Measurements from ENCODE around the gene MINDY4. TPM values are rescaled to one million over a fixed set of nuclear protein-coding genes. Genes with fewer than 3 reads are reported as not detected.

MINDY4 gene
- total RNA-seq, 2 donors from 2014 or later: 7.5 to 8.6 TPM

DNA sequence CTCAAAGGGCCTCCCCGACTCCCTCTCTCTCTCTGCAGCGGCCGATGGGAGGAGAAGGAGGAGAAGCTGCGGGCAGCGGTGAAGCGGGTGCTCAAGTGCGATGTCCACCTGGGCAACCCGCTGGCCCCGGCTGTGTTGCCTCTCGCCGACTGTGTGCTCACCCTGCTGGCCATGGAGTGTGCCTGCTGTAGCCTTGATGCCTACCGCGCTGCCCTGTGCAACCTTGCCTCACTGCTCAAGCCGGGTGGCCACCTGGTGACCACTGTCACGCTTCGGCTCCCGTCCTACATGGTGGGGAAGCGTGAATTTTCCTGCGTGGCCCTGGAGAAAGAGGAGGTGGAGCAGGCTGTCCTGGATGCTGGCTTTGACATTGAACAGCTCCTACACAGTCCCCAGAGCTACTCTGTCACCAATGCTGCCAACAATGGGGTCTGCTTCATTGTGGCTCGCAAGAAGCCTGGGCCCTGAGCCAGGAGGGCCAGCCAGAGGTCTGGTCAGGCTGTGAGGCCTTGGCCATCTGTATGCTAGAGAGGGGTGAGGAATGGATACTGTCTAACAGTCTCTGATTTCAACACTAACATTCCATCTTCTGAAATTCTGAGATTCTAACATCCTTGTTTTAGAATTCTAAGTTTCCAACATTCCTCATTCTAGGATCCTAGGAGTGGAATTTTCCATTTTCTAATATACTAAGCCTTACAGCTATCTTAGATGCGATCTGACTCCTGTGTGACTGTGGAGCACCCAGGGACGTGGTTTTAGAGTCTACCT, 15.6 kb upstream of the MINDY4 start:
- peak; percentile 28 for ATAC-seq

GRCh38 chr7:30757342-30757692, 13.9 kb upstream of the MINDY4 start:
- no peaks in the 10 kb centered on the region for H3K27me3 ChIP-seq

More for the DNA sequence above, 15.6 kb upstream of the MINDY4 start:
- Histone ChIP-seq H3K4me1 (peaks cover 8% of the 10 kb centered on the region), H3K27me3 (no peaks in the 10 kb centered on the region), H3K36me3 (replicated peaks in 1 of 2; ENCODE audit: insufficient read depth in 1 of 2, low read depth in 2 of 2) (no peaks in the 10 kb centered on the region), H3K9me3 (no peaks in the 10 kb centered on the region), H3K27ac (peak overlapping the region in 2 of 4 donors; percentile 4 to 14), H3K4me3 (no peak overlapping the region)
- DNase-seq: peak in 3 of 4 donors; percentile 49 to 63 (median 56)
- 84 to 86% methylated on average over 18 to 22 of the region's 22 CpGs for WGBS, 2 donors
- intact Hi-C loops (cut with DNase I): no loop called here
- TF ChIP-seq POLR2A (IDR thresholded peaks at IDR 0.05) (no peak), CTCF (IDR thresholded peaks at IDR 0.05) (no peak)

DNA sequence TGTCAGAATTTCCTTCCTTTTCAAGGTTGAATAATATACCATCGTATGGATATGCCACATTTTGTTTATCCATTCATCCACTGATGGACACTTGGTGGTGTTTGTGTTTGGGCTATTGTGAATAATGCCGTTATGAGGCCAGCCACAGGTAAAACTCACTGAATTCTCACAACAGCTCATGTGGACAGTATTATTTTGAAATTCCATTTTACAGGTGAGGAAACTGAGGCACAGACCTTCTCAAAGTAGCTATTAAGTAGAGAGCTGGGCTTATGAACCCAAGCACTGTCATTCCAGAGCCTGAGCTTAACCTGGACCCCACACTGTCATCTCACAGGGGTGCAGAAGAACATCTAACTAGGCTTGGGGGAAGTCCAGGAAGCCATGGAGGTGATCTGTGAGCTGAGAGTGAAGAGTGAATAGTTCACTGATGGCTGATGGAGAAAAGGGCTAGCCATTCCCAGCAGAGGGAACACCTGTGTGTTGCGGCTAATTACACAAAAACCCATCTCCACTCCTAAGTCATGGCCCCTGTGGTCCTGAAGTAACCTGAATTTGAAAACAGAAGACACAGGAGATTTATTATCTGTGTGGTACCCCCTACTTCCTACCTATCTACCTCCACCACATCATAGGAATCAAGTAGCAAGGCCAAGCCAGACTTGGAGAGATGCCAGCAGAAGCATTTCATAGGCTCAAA, 10.6 kb upstream of the MINDY4 start:
- H3K27me3 ChIP-seq: no peaks in the 10 kb centered on the region
- intact Hi-C loops (cut with DNase I): no loop called here
- DNase-seq (peak in 2 of 4 donors; percentile 33 to 42), ATAC-seq (no peak)
- no peaks in the 10 kb centered on the region for H3K36me3 ChIP-seq (replicated peaks in 1 of 2; ENCODE audit: insufficient read depth in 1 of 2, low read depth in 2 of 2)
- no peak for TF ChIP-seq POLR2A (IDR thresholded peaks at IDR 0.05)
- TF ChIP-seq CTCF (IDR thresholded peaks at IDR 0.05): no peak
- no peak overlapping the region for H3K27ac ChIP-seq
- H3K4me1 ChIP-seq: peaks cover 18% of the 10 kb centered on the region
- WGBS, 2 donors: 87 to 94% methylated on average over 3 of the region's 3 CpGs
- no peak overlapping the region for H3K4me3 ChIP-seq
- H3K9me3 ChIP-seq: no peaks in the 10 kb centered on the region

More at GRCh38 chr7:30757342-30757692, 13.9 kb upstream of the MINDY4 start:
- 77 to 83% methylated on average over 6 of the region's 6 CpGs for WGBS, 2 donors
- H3K4me3 ChIP-seq: no peak overlapping the region
- no peaks in the 10 kb centered on the region for H3K36me3 ChIP-seq (replicated peaks in 1 of 2; ENCODE audit: insufficient read depth in 1 of 2, low read depth in 2 of 2)
- intact Hi-C loops (cut with DNase I): no loop called here
- TF ChIP-seq CTCF (IDR thresholded peaks at IDR 0.05) (no peak), POLR2A (IDR thresholded peaks at IDR 0.05) (no peak)
- H3K9me3 ChIP-seq: no peaks in the 10 kb centered on the region
- DNase-seq (no peak), ATAC-seq (no peak)
- H3K4me1 ChIP-seq: peaks cover 8% of the 10 kb centered on the region
- H3K27ac ChIP-seq: no peak overlapping the region

GRCh38 chr7:30761214-30762156, 9.7 kb upstream of the MINDY4 start:
- intact Hi-C loops (cut with DNase I): no loop called here
- no peaks in the 10 kb centered on the region for H3K27me3 ChIP-seq
- H3K4me1 ChIP-seq: peaks cover 21% of the 10 kb centered on the region
- TF ChIP-seq CTCF (IDR thresholded peaks at IDR 0.05) (no peak), POLR2A (IDR thresholded peaks at IDR 0.05) (no peak)
- no peaks in the 10 kb centered on the region for H3K36me3 ChIP-seq (replicated peaks in 1 of 2; ENCODE audit: insufficient read depth in 1 of 2, low read depth in 2 of 2)
- H3K9me3 ChIP-seq: no peaks in the 10 kb centered on the region
- no peak overlapping the region for H3K4me3 ChIP-seq
- no peak overlapping the region for H3K27ac ChIP-seq
- ATAC-seq (no peak), DNase-seq (no peak)
- WGBS, 2 donors: 68 to 74% methylated on average over 13 of the region's 13 CpGs
